GM18519 (cell line): Measurements from ENCODE around the gene FOXN1.

Source experiments
- ATAC-seq: cut with Tn5 transposase; IDR thresholded peaks from one replicate; pipeline ENCODE4 v1.9.1; 2021; ENCODE audit warnings: mild to moderate bottlenecking, moderate library complexity; ENCODE audit not compliant: unreplicated experiment, low FRiP score

Gene FOXN1

GRCh38 chr17:28523876-28524275, 17.7 kb downstream of the FOXN1 start:
- no peak for ATAC-seq

- ATAC-seq, result no peak
Measured at GRCh38 chr17:28524476-28525424, 18.6 kb downstream of the FOXN1 start.

- ATAC-seq, result no peak
Measured at GRCh38 chr17:28526381-28526780, 20.2 kb downstream of the FOXN1 start.

- no peak for ATAC-seq
Measured at GRCh38 chr17:28527181-28527681, 21.1 kb downstream of the FOXN1 start.

GRCh38 chr17:28527859-28528258, 21.7 kb downstream of the FOXN1 start:
- ATAC-seq, result no peak

GRCh38 chr17:28528327-28529012, 22.3 kb downstream of the FOXN1 start:
- no peak for ATAC-seq

- no peak for ATAC-seq
Measured at GRCh38 chr17:28529013-28529400, 22.9 kb downstream of the FOXN1 start.

- no peak for ATAC-seq
Measured at GRCh38 chr17:28530250-28530649, 24.1 kb downstream of the FOXN1 start.

GRCh38 chr17:28530926-28531325, 24.8 kb downstream of the FOXN1 start:
- ATAC-seq, result no peak

GRCh38 chr17:28532050-28532960, 26.2 kb downstream of the FOXN1 start:
- ATAC-seq, result no peak

- ATAC-seq, result no peak
Measured at GRCh38 chr17:28533091-28533807, 27.1 kb downstream of the FOXN1 start.

GRCh38 chr17:28534740-28535375, 28.7 kb downstream of the FOXN1 start:
- ATAC-seq, result no peak

- no peak for ATAC-seq
Measured at GRCh38 chr17:28536532-28537218, 30.5 kb downstream of the FOXN1 start.

- ATAC-seq, result no peak
Measured at GRCh38 chr17:28537219-28537610, 31.1 kb downstream of the FOXN1 start.

GRCh38 chr17:28538296-28538895, 32.2 kb downstream of the FOXN1 start:
- no peak for ATAC-seq

GRCh38 chr17:28540231-28540630, 34.1 kb downstream of the FOXN1 start:
- no peak for ATAC-seq

- no peak for ATAC-seq
Measured at GRCh38 chr17:28541439-28541838, 35.3 kb downstream of the FOXN1 start.

- no peak for ATAC-seq
Measured at GRCh38 chr17:28544402-28545140, 38.4 kb downstream of the FOXN1 start.
